Measurements from ENCODE around the gene DCST2.

DNA sequence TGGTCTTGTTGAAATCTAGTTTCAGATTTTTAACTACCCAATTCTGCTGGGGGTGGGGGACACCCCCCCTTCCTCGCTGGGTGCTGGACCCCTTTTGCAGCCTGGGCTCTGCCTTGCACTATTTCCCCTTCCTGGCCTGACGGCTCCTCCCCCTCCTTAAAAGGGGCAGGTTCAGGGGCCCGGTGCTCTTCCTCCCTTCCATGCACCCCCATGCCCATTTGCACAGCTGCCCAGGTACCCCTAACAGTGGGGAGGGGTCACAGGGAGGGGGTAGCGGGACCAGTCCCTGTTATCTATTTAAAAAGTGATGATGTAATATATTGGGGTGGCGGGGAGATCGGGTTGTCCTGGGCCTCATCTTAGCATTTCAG, 15.7 kb downstream of the DCST2 start:
- TF ChIP-seq, protein P1, sequence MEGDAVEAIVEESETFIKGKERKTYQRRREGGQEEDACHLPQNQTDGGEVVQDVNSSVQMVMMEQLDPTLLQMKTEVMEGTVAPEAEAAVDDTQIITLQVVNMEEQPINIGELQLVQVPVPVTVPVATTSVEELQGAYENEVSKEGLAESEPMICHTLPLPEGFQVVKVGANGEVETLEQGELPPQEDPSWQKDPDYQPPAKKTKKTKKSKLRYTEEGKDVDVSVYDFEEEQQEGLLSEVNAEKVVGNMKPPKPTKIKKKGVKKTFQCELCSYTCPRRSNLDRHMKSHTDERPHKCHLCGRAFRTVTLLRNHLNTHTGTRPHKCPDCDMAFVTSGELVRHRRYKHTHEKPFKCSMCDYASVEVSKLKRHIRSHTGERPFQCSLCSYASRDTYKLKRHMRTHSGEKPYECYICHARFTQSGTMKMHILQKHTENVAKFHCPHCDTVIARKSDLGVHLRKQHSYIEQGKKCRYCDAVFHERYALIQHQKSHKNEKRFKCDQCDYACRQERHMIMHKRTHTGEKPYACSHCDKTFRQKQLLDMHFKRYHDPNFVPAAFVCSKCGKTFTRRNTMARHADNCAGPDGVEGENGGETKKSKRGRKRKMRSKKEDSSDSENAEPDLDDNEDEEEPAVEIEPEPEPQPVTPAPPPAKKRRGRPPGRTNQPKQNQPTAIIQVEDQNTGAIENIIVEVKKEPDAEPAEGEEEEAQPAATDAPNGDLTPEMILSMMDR (IDR thresholded peaks at IDR 0.05; ENCODE audit: insufficient read depth, low read length, poor library complexity, severe bottlenecking) = no peak
- TF ChIP-seq EZH2phosphoT487 (conservative IDR thresholded peaks at IDR 0.05; ENCODE audit: low read length) = no peak

Measured in SU-DHL-6 (cell line).